H9 (cell line): ENCODE results near the gene SLX4. TPM values are rescaled to one million over a fixed set of nuclear protein-coding genes. Genes with fewer than 3 reads are reported as not detected.

Source experiments
- DNase-seq: peaks from one replicate; pipeline ENCODE4 v3.0.0-alpha.2; 2017
- H2AFZ ChIP-seq: one replicate; pipeline ENCODE4 v1.6.1; 2013; ENCODE audit warnings: mild to moderate bottlenecking, low read length, control low read depth, moderate library complexity
- H2AK5ac ChIP-seq: 2 replicates; pipeline ENCODE4 v1.6.1; 2013; ENCODE audit warnings: low read length, control low read depth, mixed read lengths; ENCODE audit not compliant: insufficient read length
- H2BK120ac ChIP-seq: one replicate; pipeline ENCODE4 v1.6.1; 2013; ENCODE audit warnings: low read depth, mild to moderate bottlenecking, low read length, control low read depth, inconsistent platforms; ENCODE audit not compliant: poor library complexity, severe bottlenecking
- H2BK12ac ChIP-seq: 2 replicates; pipeline ENCODE4 v1.6.1; 2013; ENCODE audit warnings: low read length, control low read depth, mixed read lengths, low read depth; ENCODE audit not compliant: insufficient read length
- H2BK15ac ChIP-seq: 2 replicates; pipeline ENCODE4 v1.6.1; 2013; ENCODE audit warnings: low read depth, low read length, control low read depth
- H2BK20ac ChIP-seq: one replicate; pipeline ENCODE4 v1.6.1; 2013; ENCODE audit warnings: low read depth, mild to moderate bottlenecking, low read length, control low read depth, inconsistent platforms; ENCODE audit not compliant: poor library complexity, severe bottlenecking
- H2BK5ac ChIP-seq: 2 replicates; pipeline ENCODE4 v1.6.1; 2013; ENCODE audit warnings: low read length, control low read depth, mixed read lengths; ENCODE audit not compliant: insufficient read length
- H3K14ac ChIP-seq: 2 replicates; pipeline ENCODE4 v1.6.1; 2013; ENCODE audit warnings: low read length, control low read depth; ENCODE audit not compliant: insufficient read depth
- H3K18ac ChIP-seq: 2 replicates; pipeline ENCODE4 v1.6.1; 2013; ENCODE audit warnings: low read depth, mild to moderate bottlenecking, mixed read lengths, low read length, control low read depth; ENCODE audit not compliant: insufficient read length
- H3K23ac ChIP-seq: 2 replicates; pipeline ENCODE4 v1.6.1; 2013; ENCODE audit warnings: low read length, control low read depth, mixed read lengths, low read depth; ENCODE audit not compliant: insufficient read length
- H3K23me2 ChIP-seq: 2 replicates; pipeline ENCODE4 v1.6.1; 2013; ENCODE audit warnings: low read depth, mild to moderate bottlenecking, mixed read lengths, low read length, control low read depth; ENCODE audit not compliant: insufficient read length, poor library complexity, severe bottlenecking
- H3K27ac ChIP-seq: 2 replicates; pipeline ENCODE4 v1.5.1; 2013; ENCODE audit warnings: low read length, control low read depth, mixed read lengths, low read depth; ENCODE audit not compliant: insufficient read length
- H3K27me3 ChIP-seq: 2 replicates; pipeline ENCODE4 v1.6.1; 2013; ENCODE audit warnings: low read length, control low read depth, inconsistent platforms; ENCODE audit not compliant: insufficient read depth
- H3K4ac ChIP-seq: 2 replicates; pipeline ENCODE4 v1.6.1; 2013; ENCODE audit warnings: low read depth, mild to moderate bottlenecking, control low read depth, inconsistent platforms, low read length, moderate library complexity
- H3K4me1 ChIP-seq: 2 replicates; pipeline ENCODE4 v1.6.1; 2013; ENCODE audit warnings: low read length, control low read depth, inconsistent platforms; ENCODE audit not compliant: insufficient read depth
- H3K4me2 ChIP-seq: 2 replicates; pipeline ENCODE4 v1.6.1; 2013; ENCODE audit warnings: low read length, control low read depth, mixed read lengths; ENCODE audit not compliant: insufficient read length, insufficient read depth
- H3K56ac ChIP-seq: 2 replicates; pipeline ENCODE4 v1.6.1; 2013; ENCODE audit warnings: low read depth, mild to moderate bottlenecking, mixed read lengths, low read length, control low read depth; ENCODE audit not compliant: insufficient read length
- H3K79me1 ChIP-seq: 2 replicates; pipeline ENCODE4 v1.6.1; 2013; ENCODE audit warnings: low read depth, mild to moderate bottlenecking, moderate library complexity, low read length, control low read depth, inconsistent platforms; ENCODE audit not compliant: insufficient read depth, poor library complexity, severe bottlenecking
- H3K79me2 ChIP-seq: 2 replicates; pipeline ENCODE4 v1.6.1; 2013; ENCODE audit warnings: low read length, control low read depth, inconsistent platforms; ENCODE audit not compliant: insufficient read depth
- H3K9ac ChIP-seq: 2 replicates; pipeline ENCODE4 v1.6.1; 2013; ENCODE audit warnings: low read length, control low read depth, mixed read lengths; ENCODE audit not compliant: insufficient read length; ENCODE audit errors: extremely low read depth
- H3K9me3 ChIP-seq: one replicate; pipeline ENCODE4 v1.6.1; 2013; ENCODE audit warnings: low read depth, low read length, inconsistent platforms; ENCODE audit not compliant: control insufficient read depth
- H3T11ph ChIP-seq: one replicate; pipeline ENCODE4 v1.6.1; 2013; ENCODE audit warnings: mild to moderate bottlenecking, low read length, control low read depth, inconsistent platforms
- H4K20me1 ChIP-seq: one replicate; pipeline ENCODE4 v1.6.1; 2013; ENCODE audit not compliant: control insufficient read depth, insufficient read length, insufficient read depth
- H4K5ac ChIP-seq: 2 replicates; pipeline ENCODE4 v1.6.1; 2013; ENCODE audit warnings: low read depth, mild to moderate bottlenecking, mixed read lengths, low read length, control low read depth; ENCODE audit not compliant: insufficient read length
- H4K8ac ChIP-seq: replicated peaks from 2 replicates; pipeline ENCODE4 v1.6.1; 2013; ENCODE audit warnings: low read length, control low read depth, mixed read lengths, low read depth; ENCODE audit not compliant: insufficient read length
- H4K91ac ChIP-seq: 2 replicates; pipeline ENCODE4 v1.6.1; 2013; ENCODE audit warnings: low read depth, mild to moderate bottlenecking, moderate library complexity, mixed read lengths, low read length, control low read depth; ENCODE audit not compliant: insufficient read length
- H3K27ac Mint-ChIP-seq, 3 experiments: 2 replicates in 2 of 3; 3 replicates in 1 of 3; pipeline ENCODE4 v1.8.0; 2020 to 2021; ENCODE audit warnings: mixed read lengths in 3 of 3, mild to moderate bottlenecking in 1 of 3, moderate library complexity in 1 of 3
- H3K27me3 Mint-ChIP-seq: 2 replicates; pipeline ENCODE4 v1.8.0; 2021; ENCODE audit warnings: low read depth, mild to moderate bottlenecking, moderate library complexity, mixed read lengths
- H3K36me3 Mint-ChIP-seq, 3 experiments: 2 replicates in 2 of 3; 3 replicates in 1 of 3; pipeline ENCODE4 v1.8.0; 2020 to 2021; ENCODE audit warnings: low read depth in 3 of 3, mixed read lengths in 3 of 3; ENCODE audit not compliant: insufficient read depth in 1 of 3
- H3K4me1 Mint-ChIP-seq, 2 experiments: 2 replicates each; pipeline ENCODE4 v1.8.0; 2020; ENCODE audit warnings: mixed read lengths in 2 of 2
- H3K4me3 Mint-ChIP-seq, 2 experiments: 2 replicates in 1 of 2; 3 replicates in 1 of 2; pipeline ENCODE4 v1.8.0; 2020 to 2021; ENCODE audit warnings: mild to moderate bottlenecking in 2 of 2, mixed read lengths in 2 of 2, moderate library complexity in 1 of 2
- H3K9me3 Mint-ChIP-seq, 2 experiments: 2 replicates in 1 of 2; 3 replicates in 1 of 2; pipeline ENCODE4 v1.8.0; 2020; ENCODE audit warnings: mild to moderate bottlenecking in 2 of 2, mixed read lengths in 2 of 2, moderate library complexity in 1 of 2
- CTCF ChIP-seq: fragments of 200-600 bp; sonication (generic); conservative IDR thresholded peaks from 3 replicates; pipeline ENCODE4 v1.8.0; 2021; ENCODE audit warnings: antibody characterized with exemption, mild to moderate bottlenecking
- WGBS: extraction: QIAGEN DNeasy Blood & Tissue Kit; methylation state at CpG from one replicate; pipeline ENCODE4 v1.1.7; 2013; ENCODE audit warnings: missing lambda C conversion rate, low lambda C conversion rate, mixed read lengths; ENCODE audit not compliant: insufficient read length; ENCODE audit errors: extremely low coverage; 5-methylcytosine and 5-hydroxymethylcytosine counted together
- total RNA-seq: library from RNA; stranded (reverse); gene quantifications from 2 replicates; pipeline ENCODE4 v1.2.1, GENCODE V29; 2021

SLX4 gene
- total RNA-seq, 1 experiment from 2014 or later, result 9.9 TPM

DNA sequence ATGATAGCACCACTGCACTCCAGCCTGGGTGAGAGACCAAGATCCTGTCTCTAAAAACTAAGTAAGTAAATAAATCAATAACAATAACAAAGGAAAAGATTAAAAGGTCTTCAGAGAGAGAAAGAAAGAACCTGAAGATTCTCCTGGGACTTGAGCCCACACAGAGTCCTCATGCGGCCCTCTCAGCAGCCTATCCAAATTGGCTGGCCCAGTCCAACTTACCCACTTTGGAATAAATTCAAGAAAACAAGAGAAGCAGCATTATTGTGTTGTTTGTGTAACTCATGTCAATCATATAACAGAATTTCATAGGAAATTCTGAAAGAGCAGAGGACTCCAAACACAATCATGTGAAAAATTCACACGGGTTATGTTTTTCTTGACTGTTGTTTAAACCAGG lies 3.8 kb downstream of the SLX4 start:
- Histone ChIP-seq H2AK5ac (no peak overlapping the region), H4K91ac (no peak overlapping the region), H3K27me3 (no peaks in the 10 kb centered on the region), H3K23ac (no peak overlapping the region), H4K8ac (no peak overlapping the region), H3T11ph (no peak overlapping the region), H4K5ac (no peak overlapping the region), H2AFZ (no peak overlapping the region), H3K4me2 (no peak overlapping the region), H2BK15ac (no peak overlapping the region), H3K4ac (no peak overlapping the region), H3K9ac (no peak overlapping the region), H3K4me1 (no peaks in the 10 kb centered on the region), H4K20me1 (no peaks in the 10 kb centered on the region), H2BK120ac (no peak overlapping the region), H3K27ac (no peak overlapping the region), H2BK5ac (no peak overlapping the region), H2BK12ac (no peak overlapping the region), H3K18ac (no peak overlapping the region), H3K79me2 (peaks cover 1% of the 10 kb centered on the region), H3K79me1 (no peaks in the 10 kb centered on the region), H2BK20ac (no peak overlapping the region), H3K23me2 (peaks cover 4% of the 10 kb centered on the region), H3K14ac (no peak overlapping the region), H3K56ac (no peak overlapping the region), H3K9me3 (no peaks in the 10 kb centered on the region)
- H3K4me3 Mint-ChIP-seq, result no peak overlapping the region
- no peaks in the 10 kb centered on the region for H3K9me3 Mint-ChIP-seq
- TF ChIP-seq CTCF, result no peak
- H3K27ac Mint-ChIP-seq, result no peak overlapping the region
- peaks cover 12 to 36% (median 31%) of the 10 kb centered on the region in 3 experiments for H3K36me3 Mint-ChIP-seq
- H3K4me1 Mint-ChIP-seq, result peaks cover 13 to 15% of the 10 kb centered on the region in 2 experiments
- no CpG with 5 or more reads among the region's 2 CpGs for whole genome bisulfite sequencing
- DNase-seq, result no peak
- no peaks in the 10 kb centered on the region for H3K27me3 Mint-ChIP-seq
